ENCODE results near the gene CHD2.
A peak's percentile ranks its signal among the peaks of the same experiment; 100 is the strongest.

DNA sequence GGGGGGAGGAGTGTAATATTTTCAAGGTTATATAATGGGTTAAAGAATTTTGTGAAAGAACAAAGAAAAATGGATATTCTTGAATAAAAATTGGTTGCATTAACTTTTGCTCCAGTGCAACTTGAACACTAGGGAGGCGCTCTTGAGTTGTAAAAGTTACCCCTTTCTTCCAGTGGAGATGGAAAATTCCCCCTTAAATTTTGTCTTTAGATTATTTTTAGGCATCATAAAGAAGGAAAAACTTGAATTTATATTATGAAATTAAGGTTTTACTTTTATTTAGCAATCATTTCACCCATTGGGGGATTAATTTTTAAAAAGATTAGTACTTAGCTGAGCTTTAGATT lies 550 bp upstream of the CHD2 start:
- TF ChIP-seq, protein P1, sequence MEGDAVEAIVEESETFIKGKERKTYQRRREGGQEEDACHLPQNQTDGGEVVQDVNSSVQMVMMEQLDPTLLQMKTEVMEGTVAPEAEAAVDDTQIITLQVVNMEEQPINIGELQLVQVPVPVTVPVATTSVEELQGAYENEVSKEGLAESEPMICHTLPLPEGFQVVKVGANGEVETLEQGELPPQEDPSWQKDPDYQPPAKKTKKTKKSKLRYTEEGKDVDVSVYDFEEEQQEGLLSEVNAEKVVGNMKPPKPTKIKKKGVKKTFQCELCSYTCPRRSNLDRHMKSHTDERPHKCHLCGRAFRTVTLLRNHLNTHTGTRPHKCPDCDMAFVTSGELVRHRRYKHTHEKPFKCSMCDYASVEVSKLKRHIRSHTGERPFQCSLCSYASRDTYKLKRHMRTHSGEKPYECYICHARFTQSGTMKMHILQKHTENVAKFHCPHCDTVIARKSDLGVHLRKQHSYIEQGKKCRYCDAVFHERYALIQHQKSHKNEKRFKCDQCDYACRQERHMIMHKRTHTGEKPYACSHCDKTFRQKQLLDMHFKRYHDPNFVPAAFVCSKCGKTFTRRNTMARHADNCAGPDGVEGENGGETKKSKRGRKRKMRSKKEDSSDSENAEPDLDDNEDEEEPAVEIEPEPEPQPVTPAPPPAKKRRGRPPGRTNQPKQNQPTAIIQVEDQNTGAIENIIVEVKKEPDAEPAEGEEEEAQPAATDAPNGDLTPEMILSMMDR (IDR thresholded peaks at IDR 0.05) = peak; percentile 64; the same call in 1 of the 2 replicates
- TF ChIP-seq SIN3A (IDR thresholded peaks at IDR 0.05; ENCODE audit: borderline replicate concordance, insufficient read depth, low read depth, low read length) = no peak
